ENCODE data around the gene LPIN1.
"Not testable (repeated sequence)": the region's sequence is repeated elsewhere in the genome, so short reads cannot be mapped to it uniquely, and the experiment has no call there.

The LPIN1 gene

DNA sequence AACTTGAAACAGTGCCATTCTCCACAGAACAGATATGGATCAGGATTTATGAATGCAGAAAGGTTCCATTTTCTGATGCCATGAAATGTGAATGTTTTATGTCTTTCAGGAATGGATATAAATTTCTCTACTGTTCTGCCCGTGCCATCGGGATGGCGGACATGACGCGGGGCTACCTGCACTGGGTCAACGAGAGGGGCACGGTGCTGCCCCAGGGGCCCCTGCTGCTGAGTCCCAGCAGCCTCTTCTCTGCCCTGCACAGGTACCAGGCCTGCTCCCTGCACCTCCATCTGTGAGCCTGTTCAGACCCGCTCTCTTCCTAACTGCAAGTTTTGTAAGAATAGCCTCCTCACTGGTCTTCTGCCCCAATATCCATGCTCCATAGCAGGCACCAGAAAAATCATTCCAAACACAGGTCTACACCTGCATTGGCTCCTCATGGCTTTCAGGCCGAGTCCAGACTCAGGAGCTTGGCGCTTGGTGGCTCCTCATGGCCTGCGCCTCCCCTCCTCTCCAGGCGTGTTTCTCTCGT is 68.6 kb downstream of the LPIN1 start:
- DNase-seq = no peak

DNA sequence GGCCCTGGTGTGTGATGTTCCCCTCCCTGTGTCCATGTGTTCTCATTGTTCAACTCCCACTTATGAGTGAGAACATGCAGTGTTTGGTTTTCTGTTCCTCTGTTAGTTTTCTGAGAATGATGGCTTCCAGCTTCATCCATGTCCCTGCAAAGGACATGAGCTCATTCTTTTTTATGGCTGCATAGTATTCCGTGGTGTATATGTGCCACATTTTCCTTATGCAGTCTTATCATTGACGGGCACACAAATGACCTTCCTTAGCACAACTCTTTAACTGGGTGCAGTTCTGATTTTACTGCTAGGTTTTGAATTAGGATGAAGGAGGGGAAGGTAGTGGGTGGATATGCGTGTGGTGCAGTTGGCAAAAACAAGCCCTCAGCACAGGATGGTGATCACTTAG is 70.5 kb downstream of the LPIN1 start:
- DNase-seq = not testable (repeated sequence)

DNA sequence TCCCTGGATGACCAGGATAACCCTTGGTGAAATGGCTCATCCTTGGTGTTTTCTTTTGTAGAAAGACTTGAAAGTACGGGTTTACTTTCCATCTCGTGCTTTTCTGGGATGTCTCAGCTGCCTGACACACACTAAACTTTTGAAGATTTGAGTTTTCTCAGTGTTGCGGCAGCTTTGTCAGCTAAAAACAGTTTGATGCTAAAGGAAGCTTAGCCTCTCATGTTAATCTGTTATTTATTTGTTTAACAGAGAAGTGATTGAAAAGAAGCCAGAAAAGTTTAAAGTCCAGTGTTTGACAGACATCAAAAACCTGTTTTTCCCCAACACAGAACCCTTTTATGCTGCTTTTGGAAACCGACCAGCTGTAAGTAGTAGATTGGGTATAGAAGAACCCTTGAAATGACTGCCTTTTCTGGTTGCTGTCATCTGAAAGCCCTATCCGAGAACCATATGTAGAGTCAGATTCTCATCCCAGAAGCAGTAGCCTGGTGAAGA is 72.8 kb downstream of the LPIN1 start:
- no peak for DNase-seq

DNA sequence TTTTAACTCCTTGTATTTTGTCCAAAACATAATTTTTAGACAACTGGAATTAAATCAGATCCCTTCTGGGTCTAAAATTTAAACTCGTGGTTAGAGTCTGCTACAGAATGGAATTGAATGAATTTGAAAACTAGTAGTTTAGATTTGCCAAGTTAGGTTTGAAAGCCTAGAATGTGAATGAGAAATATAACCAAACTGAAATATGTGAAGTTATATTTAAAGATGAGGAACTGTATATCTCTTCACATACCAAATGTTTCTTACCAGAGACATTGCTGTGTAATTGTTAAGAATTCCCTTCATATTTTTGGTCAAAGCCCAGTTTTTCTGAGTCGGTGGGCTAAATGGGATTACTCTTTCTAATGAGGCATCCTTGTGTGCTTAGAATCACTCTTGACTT is 74.2 kb downstream of the LPIN1 start:
- DNase-seq = no peak

DNA sequence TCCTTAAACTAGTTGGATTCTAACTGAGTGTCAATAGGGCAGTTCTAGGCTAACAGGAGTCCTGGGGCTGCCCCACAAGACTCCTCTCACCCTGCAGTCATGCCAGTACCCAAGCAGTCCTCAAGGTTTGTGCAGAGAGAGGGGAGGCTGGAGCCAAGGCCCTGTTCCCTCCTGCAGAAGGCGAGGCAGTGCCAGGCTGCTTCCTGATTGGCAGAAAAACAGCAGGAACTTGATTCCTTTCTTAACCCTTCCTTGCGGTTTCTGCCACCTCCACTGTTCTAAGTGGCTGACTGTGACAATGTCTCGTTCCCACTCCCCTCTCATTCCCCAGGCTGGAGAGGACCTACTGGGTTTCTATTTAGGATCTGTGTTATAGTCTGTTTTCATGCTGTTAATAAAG is 75.3 kb downstream of the LPIN1 start:
- no peak for DNase-seq

DNA sequence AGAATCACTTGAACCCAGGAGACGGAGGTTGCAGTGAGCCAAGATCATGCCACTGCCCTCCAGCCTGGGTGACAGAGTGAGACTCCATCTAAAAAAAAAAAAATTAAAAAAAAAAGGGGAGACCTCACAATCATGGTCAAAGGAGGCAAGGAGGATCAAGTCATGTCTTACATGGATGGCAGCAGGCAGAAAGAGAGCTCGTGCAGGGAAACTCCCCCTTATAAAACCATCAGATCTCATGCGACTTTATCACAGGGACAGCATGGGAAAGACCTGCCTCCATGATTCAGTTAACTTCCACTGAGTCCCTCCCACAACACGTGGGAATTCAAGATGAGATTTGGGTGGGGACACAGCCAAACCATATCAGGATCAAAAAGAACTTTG is 75.9 kb downstream of the LPIN1 start:
- not testable (repeated sequence) for DNase-seq

DNA sequence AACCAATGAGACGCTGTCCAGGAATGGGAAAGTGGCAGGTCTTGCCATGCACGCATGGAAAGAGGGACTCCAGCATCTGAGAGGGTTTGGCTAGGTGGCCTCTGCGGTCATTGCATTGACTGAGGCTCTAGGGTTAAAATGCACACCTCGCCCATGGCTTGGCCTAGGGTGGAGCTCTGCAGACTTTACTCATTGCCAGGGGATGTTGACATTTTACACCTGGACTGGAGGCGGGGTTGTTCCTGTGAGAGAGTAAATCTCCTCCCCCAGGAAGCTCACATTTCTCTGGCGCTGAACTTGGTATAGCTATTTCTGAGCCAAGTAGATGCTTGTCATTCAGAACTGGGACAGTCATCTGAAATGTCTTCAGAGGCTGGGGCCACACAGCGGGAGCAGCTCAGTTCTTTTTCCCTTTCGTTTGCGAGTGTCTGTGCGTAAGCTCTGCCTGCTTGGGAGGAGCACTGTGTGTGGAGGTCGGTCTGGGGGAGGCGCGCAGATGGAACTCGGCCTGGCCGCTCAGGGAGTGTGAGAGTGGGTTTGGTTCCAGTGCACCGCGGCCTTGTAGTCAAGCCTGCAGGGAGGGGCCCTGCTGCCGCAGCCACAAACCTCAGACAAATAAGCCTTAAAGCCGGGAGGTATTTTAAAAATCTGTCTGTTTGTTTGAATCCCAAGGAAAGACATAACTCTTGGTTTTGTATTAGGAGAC is 76.5 kb downstream of the LPIN1 start:
- DNase-seq = no peak

DNA sequence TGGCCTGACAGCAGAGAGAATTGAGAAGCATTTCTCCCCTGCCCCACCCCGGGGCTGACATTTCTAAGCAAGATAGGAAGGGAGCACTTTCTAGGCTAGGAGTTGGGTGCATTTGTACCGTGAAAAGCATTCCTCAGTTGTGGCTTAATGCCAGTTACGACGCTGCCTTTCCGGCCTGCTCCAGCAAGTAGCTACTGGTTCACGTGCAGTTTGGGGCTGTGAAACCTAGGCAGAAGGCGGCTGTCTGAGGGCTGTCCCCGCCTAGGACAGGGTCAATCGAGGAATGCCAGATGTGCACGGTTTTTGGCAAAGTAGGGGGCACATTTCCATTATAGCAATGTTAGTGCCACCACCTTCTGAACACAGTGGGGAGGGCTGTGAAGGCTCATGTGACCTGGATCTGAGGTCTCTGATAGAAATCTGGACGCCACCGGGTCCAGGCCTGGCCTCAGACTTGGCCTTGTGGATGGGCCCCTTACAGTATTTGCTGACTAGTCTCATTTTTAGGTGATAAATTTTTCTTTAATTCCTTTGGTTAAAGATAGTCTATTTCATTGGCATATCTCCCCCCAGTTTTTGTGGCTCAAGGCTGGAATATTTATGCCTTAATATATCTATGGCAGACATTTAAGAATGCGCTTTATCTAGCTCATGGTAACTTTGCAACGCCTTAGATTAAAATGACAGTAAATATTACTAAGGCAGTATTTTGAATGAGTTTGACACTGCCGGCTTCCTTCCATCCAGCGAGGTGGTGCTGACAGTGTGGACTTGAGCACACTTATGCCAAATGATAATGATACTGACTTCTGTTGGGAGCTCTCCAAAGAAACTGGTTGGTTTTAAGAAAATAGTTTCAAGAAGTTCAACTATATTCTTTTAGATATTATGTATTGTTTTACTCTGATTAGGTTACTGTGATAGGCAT is 78.7 kb downstream of the LPIN1 start:
- no peak for DNase-seq

DNA sequence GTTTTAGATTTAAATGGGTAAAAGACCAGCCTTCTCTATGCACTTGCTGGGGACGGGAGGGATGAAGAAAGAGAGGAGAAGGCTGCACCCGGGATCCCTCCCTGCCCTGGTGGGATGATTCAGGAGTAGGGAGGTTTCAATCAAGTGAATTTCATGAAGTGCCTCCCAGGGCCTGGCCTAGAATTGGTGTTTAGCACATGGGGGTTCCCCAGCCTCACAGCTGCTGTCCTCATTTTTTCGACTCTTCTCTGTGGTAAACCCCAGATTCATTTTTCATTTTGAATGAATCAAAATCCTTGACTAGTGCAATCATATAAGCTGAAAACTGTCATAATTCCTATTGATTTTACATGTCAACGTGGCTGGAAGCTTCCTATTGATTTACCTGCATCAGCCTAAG is 81.1 kb downstream of the LPIN1 start:
- peak; percentile 64 for DNase-seq

DNA sequence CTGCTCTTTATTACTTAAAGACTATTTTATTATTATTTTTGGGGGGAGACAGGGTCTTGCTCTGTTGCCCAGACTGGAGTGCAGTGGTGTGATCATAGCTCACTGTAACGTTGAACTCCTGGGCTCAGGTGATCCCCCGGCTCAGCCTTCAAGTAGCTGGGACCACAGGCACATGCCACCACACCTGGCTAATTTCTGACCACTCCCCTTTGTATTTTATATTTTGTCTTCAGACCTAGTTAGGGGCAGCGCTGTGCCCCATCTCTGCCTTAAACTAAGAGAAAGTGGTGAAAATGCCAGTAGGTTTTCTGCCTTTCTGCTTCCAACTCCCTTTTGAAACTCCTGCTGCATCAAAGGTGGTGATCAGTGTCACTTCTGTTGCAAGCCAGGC is 82.5 kb downstream of the LPIN1 start:
- no peak for DNase-seq

DNA sequence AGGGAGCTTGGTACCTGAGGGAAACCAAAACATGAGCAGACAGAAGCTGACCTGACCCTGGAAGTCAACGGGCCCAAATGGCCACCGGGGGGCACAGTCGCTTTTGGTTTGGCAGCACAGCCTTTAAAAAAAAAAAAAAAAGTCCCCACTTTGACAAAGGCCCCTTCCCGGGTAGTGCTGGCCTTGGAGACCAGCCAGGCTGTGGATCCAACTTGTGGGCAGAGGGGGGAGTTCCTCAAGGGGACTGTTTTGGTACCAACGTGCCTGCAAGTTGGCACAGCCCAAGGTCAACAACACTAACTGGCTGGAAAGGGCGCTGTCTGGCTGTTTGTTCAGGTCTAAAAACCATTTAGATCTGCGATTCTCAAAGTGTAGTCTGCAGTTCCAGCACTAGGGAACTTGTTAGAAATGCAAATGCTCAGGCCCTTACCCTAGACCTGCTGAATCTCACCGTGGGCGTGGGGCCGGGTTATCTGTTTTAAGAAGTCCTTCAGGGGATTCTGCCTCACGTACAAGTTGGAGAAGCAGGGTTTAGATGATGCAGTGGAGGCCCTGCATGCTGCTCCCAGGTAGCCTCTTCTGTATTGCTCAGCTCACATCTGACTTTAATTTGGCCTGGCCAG is 83.0 kb downstream of the LPIN1 start:
- peak; percentile 69 for DNase-seq

DNA sequence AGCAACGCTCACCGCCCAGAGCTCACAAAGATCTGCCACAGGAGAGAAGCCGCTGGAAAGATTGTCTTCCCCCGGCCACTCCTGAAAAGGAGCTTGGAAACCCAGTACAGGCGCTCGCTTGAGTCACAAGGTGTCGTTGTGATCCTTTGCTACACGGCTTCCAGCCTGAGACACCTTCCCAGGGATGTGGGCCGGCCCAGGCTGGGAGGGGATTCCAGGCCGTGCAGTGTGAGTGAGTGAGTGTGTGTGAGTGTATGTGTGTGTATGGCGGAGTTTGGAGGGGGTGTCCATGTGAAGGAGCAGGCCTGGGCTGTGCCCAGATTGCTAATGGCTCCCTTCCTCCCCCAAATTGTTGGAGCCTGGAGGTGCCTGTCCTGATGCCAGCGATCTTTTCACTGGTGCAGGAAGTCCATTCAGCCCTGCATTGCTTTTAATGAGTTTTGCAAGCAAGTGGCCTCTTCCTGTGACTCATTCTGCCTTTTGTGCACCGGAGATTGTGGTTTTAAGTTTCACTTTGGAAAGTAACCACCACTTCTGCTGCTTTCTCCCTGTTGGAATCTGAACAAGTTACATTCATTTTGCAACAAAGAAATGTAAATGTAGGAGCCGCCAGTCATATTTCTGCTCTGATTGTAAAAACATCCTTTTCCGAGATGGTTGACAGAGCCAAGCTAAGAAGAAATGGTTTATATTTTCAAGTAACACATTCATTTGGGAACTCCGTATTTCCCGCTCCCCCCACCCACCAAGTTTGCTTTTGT is 83.7 kb downstream of the LPIN1 start:
- peak; percentile 64 for DNase-seq

DNA sequence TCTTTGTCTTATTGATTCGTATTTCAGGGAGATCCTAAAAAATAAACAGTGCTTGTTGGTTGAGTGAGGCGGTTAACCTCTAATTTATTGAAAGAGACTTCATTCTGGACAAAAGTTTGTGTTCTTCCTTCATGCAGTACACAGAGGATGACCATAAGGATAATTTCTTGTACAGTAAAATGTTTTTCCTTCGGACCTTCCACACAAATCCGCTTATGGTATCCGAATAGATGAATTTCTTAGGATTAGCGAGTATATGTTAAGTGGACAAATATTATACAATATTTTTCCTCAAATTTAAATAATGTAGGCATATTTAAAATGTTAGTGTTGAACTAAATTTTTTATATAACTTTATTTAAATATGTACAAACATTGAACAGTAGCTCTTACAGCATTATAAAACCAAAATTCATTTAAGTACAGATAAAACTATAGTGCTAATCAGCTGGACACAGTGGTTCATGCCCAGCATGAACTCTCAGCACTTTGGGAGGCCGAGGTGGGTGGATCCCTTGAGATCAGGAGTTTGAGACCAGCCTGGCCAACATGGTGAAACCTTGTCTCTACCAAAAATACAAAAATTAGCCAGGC is 84.4 kb downstream of the LPIN1 start:
- no peak for DNase-seq

DNA sequence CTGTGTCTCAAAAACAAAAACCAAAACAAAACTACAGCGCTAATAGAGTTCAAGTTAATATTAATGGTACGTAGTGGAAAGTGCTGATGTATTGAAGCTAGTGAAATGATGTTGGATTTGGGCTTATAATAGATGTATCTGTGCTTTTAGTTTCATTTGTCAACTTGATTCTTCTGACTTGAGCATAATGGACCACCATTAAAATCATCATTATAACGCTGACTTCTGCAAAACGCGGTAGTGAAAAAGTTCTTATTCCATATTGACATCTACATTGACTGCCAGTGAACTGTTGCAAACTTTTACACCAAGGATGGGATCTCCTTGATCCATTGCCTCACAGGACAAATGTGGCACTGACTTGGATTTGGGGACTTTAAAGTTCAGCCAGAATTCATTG is 85.0 kb downstream of the LPIN1 start:
- DNase-seq = no peak

DNA sequence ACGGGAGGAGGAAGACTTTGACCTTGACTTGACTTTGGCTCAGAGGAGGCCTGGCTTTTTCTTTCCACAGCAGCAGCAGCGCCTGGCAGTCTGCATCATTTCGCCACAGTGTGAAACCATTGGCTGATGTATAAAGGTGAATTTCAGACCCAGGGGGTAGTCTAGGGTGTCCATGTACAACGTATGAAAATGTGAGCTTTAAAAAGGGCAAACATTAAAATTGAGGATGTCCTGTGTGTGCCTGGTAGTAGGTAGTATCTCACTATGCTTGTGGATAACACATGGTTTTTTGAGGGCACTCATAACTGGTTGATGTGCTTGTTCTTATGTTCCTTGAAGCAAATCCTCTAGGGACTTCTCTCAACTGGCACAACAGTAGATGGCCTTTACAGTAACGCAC is 86.1 kb downstream of the LPIN1 start:
- DNase-seq = no peak

DNA sequence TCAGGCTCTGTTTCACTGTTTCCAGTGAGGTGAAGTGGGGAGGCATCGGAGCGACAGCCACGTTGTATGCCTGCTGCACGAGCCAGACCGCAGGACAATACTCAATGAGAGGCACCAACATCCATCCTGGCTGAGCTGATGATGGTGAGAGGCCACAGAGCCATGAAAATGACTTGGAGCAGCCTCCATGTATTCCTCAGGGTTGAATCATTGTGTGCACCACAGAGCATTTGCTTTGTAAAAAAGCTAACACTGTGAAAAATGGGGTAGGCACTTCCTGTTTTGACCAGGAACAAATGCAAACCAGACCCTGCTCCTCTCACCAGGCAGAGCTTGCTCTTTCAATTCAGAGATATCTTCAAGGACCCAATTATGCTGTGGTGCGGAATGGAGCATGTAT is 87.2 kb downstream of the LPIN1 start:
- DNase-seq = no peak

DNA sequence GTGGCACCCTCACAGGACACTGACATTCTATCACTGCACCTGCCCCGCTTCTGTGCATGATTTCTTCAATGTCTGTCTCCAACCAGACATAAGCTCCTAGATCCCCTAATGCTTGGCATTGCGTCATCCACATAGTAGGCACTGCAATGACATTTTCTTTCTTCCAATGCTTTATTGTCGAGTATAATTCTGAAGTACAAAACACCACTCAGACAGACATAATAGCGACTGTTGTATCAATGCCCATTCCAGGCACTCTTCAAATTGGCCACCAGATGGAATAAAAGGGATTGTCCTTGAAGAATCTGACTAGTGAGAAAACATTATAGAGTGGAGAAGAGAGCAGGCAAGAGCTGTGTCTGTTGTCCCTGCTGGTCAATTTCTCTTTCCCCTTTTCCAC is 89.0 kb downstream of the LPIN1 start:
- DNase-seq = no peak

DNA sequence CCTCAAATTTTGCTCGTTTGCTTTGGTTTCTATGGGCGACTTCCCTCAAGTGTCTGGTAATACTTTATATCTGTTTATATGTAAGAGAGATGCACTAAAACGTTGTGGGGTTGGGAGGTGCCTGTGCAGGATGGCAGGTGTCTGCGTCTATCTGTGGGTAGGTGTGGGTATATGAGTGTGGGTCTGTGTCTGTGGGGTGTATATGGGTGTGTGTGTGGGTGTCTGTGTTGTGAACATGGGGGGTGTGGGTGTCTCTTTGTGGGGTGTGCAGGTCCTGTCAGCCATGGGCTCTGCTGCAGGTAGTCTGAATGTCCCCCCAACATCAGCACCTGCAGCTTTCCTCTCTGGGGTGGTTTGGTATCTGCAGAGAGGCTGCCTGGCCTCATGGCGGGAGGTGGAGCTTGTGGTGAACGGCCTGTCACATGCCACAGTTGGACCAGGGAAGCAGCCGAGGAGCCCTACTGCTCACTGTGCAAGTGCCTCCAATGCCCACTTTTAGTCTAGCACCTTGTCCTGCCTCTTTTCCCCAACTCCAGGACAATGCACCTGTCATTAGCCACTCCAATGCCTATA is 90.3 kb downstream of the LPIN1 start:
- no peak for DNase-seq

DNA sequence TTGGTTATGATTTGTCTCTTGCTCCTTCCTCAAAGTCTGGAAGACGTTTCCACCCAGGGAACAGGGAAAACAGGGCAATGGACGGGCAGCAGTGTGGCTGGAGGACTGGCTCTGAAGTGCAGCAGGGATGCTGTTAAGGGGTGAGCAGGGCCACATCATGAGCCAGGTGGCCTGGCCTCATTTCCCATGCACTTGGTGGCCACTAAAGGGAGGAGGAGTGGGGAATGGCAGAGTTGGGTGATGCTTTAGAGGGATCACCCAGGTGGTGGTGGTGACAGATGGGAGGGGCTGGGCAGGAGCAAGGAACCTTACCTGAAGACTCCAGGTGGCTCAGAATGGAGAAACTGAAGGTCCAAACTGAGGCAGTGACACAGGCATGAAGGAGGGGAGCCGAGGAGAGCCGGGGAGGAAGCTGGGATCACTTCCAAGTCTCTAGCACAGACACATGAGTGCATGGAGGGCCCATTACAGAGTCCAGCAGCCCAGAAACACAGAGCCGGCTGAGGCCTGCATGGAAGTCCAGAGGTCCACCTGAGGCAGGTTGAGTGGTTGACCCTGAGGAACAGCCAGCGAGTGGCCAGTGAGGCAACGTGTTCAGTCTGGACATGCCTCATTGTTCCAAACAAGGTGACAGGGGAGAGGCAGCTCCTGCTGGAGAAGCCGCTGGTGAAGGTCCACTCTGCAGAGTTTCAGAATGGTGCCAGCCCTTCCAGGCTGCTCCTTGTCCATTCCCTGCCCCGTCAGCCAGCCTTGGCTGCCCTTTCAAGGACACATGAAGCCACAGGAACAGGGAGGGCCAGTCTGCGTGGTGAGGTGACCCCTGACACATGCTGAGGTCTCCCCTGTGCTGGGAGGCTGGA is 91.7 kb downstream of the LPIN1 start:
- no peak for DNase-seq

DNA sequence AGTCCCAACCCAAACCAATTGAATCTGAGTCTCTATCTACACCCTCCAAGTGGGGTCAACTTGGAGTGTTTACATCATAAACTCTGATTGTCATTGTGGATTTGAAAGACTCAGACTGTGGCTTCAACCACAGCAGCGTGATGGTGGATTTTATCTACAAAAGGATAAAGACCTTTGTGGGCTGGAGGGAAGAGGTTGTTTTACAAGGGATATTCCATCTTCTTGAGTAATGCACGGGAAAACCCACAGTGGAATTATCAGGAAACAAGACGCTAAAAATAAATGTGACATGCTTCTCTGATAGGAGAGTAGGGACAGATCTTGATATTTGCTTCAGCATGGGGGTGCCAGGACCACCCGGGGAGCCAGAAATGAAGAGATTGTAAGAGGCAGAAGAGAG is 93.5 kb downstream of the LPIN1 start:
- no peak for DNase-seq

DNA sequence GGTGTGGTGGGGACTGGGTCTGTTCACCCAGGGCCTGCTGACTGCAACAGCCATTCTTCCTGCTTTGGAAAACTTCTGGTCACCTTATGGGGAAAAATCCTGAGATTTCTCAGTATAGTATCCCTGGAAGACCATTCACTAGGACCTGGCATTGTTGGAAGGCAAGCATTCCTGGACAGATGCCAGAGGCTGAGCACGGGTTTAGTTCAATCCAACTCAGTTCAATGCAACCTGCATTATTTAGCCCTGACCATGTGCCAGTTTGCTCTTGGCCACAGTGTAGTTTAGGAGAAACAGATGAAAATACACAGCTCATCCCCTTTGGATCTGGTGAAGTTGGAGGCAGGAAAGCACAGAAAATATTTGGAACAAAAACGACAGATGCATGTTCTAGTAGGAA is 95.9 kb downstream of the LPIN1 start:
- DNase-seq = no peak
